ENCODE data around the gene PAPPA. TPM values are rescaled to one million over a fixed set of nuclear protein-coding genes. Genes with fewer than 3 reads are reported as not detected.

Gene PAPPA
- total RNA-seq, 4 donors from 2014 or later: 0.29 to 17.1 (median 2.4) TPM

DNA sequence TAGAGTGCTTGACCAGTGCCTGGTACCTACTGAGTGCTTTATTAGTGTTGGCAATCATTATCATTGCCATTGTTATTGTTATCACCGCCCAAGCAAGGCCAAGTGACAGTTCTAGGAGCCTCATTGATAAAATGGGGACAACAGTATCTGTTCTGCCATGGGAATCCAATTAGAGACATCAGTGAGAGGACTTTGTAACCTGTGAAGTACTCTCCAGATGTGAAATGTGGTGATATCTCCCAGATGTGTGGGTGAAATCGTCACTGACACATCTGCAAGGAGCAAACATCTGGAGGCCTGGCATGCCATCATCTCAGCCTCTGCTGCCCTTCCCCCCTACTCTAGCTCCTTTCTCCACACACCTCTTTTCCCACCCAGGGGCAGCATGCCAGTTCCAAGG is 260.8 kb downstream of the PAPPA start:
- no peak for TF ChIP-seq POLR2A (IDR thresholded peaks at IDR 0.05)
- no peak for TF ChIP-seq CTCF (IDR thresholded peaks at IDR 0.05)
- Histone ChIP-seq H3K4me1 (no peaks in the 10 kb centered on the region), H3K27me3 (no peaks in the 10 kb centered on the region), H3K36me3 (no peaks in the 10 kb centered on the region), H3K4me3 (no peak overlapping the region), H3K9me3 (no peaks in the 10 kb centered on the region), H3K27ac (no peak overlapping the region)
- no peak for DNase-seq
- intact Hi-C loops (cut with DNase I; ENCODE audit: low total_unique reads): no loop called here

GRCh38 chr9:116416421-116416820 is 262.8 kb downstream of the PAPPA start:
- no peak for TF ChIP-seq POLR2A (IDR thresholded peaks at IDR 0.05)
- TF ChIP-seq CTCF (IDR thresholded peaks at IDR 0.05): no peak
- intact Hi-C loops (cut with DNase I; ENCODE audit: low total_unique reads): no loop called here

DNA sequence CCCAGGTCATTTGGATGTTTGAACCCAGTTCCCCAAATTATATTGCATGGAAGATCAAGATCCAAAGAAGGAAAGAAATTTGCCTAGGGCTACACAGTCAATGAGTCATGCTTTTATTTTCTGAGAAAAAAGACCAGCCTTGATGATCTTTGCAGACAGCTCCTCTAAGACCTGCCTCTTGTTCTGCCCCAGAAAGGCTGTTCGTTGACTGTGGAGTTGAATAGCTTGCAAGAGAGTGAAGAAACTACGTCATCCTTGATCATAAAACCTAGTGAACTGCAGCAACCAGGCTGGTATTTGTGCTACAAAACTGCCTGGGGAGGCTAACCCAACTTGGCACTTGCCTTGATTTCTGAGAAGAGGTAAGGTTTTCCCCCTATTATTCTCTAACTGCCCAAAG is 263.9 kb downstream of the PAPPA start:
- Histone ChIP-seq H3K27me3 (no peaks in the 10 kb centered on the region), H3K4me1 (no peaks in the 10 kb centered on the region), H3K4me3 (no peak overlapping the region), H3K27ac (no peak overlapping the region), H3K36me3 (no peaks in the 10 kb centered on the region), H3K9me3 (no peaks in the 10 kb centered on the region)
- no peak for DNase-seq
- intact Hi-C loops (cut with DNase I; ENCODE audit: low total_unique reads): no loop called here
- TF ChIP-seq POLR2A (IDR thresholded peaks at IDR 0.05) (no peak), CTCF (IDR thresholded peaks at IDR 0.05) (no peak)

More at GRCh38 chr9:116416421-116416820, 262.8 kb downstream of the PAPPA start:
- Histone ChIP-seq H3K27ac (no peak overlapping the region), H3K27me3 (no peaks in the 10 kb centered on the region), H3K4me1 (no peaks in the 10 kb centered on the region), H3K36me3 (no peaks in the 10 kb centered on the region), H3K9me3 (no peaks in the 10 kb centered on the region), H3K4me3 (no peak overlapping the region)
- DNase-seq: no peak

- H3K36me3 ChIP-seq: no peaks in the 10 kb centered on the region
- H3K27me3 ChIP-seq: no peaks in the 10 kb centered on the region
- no peak overlapping the region for H3K27ac ChIP-seq
- intact Hi-C loops (cut with DNase I; ENCODE audit: low total_unique reads): no loop called here
- DNase-seq: no peak
- TF ChIP-seq POLR2A (IDR thresholded peaks at IDR 0.05): no peak
- TF ChIP-seq CTCF (IDR thresholded peaks at IDR 0.05): no peak
- H3K9me3 ChIP-seq: no peaks in the 10 kb centered on the region
- H3K4me1 ChIP-seq: no peaks in the 10 kb centered on the region
- no peak overlapping the region for H3K4me3 ChIP-seq
These were observed 265.6 kb downstream of the PAPPA start for GRCh38 chr9:116419181-116419580.

DNA sequence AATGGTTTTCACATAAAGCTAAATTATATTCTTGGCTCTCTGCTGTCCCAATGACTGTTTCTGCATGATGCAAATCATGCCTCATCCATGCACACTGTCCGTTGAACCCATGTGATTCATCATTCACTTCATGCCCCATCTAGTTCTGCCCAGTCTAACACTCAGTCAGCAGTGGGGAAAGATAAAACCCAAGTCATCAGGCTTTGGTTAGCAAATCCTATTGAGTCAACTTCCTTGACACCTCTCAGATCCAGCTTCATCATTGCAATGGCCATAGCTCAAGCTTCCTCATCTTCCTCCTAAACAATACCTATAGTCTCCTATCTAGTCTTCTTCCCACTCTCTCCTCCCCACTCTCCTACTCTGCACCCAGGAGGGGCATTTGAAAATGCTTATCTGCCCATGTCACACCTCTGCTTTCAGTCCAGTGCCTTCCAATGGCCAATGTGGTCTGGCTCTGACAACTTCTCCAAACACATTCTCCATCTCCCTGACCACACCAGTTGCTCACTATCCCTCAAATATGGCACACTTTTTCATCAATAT is 267.5 kb downstream of the PAPPA start:
- Histone ChIP-seq H3K4me1 (no peaks in the 10 kb centered on the region), H3K36me3 (no peaks in the 10 kb centered on the region), H3K27me3 (no peaks in the 10 kb centered on the region), H3K9me3 (no peaks in the 10 kb centered on the region), H3K4me3 (no peak overlapping the region), H3K27ac (no peak overlapping the region)
- DNase-seq: no peak
- TF ChIP-seq POLR2A (IDR thresholded peaks at IDR 0.05): no peak
- TF ChIP-seq CTCF (IDR thresholded peaks at IDR 0.05): no peak
- intact Hi-C loops (cut with DNase I; ENCODE audit: low total_unique reads): no loop called here

Data from uterus (tissue), 4 donors.